SW 1271 (cell line): ENCODE measurements around the gene RYR1.
"Not testable (repeated sequence)": the region's sequence is repeated elsewhere in the genome, so short reads cannot be mapped to it uniquely, and the experiment has no call there.

Experiments used
- DNase-seq, 2 experiments: peaks; one replicate each; lab custom pipeline; 2025; lab: John Stamatoyannopoulos, UW

The RYR1 gene

DNA sequence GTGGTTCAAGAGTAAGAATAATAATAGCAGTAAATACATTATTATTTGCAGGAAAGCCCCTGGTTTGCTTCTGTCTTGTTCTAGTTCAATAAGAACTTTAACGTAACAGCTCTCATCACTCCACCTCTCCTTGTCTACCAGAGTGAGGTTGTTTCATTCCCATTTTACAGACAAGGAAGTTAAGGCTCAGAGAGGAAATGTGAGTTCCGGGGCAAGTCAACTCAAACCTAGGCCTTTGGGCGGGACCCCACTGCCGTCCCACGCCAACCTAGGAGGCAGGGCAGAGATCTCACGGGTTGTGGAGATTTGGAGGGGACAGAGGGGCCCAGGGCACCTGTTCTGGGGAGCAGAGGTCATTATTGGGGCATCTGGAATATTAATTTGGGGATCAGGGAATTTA is 182.8 kb downstream of the RYR1 start:
- no peak for DNase-seq

DNA sequence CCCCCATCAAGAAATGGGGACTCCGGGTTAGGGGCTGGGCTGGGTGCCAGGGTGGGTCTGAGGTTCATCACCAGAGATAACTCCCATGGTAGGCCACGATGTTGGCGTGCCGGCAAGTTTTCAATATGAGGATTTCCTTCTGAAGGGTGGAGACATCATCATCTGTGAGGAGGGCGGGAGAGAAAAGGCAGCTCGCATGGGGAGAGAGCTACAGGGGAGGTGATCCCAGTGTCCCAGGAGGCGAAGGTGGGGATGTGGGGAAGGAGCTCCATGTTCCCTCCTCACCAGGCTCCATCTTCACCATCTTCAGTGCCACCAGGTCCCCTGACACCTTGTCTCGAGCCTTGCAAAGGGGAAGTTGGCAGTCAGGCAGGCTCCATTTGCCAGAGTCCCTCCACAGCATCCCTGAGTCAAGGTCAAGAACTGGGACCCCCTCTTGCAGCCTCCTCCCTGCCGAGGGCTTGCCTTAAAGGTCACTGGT is 183.8 kb downstream of the RYR1 start:
- DNase-seq, result no peak

DNA sequence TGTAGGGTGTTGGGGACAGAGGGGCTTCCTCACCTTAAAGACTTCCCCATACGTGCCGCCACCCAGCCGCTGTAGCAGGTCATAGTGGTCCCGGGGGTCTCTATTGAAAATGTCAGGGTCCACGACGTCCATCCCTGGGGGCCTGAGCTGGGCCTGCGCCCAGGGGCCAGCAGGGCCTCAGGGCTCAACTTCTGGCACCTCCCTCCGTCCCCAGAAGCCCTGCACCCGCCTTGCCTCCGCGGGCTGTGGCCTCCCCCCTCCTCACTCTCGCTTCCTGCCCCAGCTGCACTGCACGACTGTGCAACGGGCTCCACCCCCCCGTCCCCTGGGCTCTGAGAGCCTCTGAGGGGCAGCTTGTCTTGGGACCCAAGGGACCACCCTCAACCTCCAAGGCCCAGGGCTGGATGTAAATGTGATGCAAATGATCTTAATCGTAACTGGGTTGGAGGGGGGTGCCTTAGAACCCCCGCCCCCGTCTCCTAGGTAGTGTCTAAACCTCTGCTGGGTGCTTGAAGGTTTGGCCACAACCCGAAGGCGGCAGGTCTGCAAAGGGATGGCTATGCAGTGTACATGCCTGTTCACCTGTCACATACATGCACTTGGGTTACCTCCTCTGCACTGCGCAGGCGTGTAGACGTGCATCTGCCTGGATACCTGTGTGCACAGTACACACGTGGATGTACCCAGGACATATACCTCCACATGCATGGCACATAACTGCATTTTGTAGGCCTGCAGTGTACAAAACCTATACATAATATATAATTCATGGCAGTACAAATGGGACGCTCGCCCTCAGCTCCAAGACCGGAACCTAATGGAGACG is 184.5 kb downstream of the RYR1 start, which contains the start of gene MAP4K1:
MAP4K1 (minus strand) TSS at position 190 of the 826 bp plus-strand sequence; CDS start at position 132, 58 bp downstream.
- no peak for DNase-seq

DNA sequence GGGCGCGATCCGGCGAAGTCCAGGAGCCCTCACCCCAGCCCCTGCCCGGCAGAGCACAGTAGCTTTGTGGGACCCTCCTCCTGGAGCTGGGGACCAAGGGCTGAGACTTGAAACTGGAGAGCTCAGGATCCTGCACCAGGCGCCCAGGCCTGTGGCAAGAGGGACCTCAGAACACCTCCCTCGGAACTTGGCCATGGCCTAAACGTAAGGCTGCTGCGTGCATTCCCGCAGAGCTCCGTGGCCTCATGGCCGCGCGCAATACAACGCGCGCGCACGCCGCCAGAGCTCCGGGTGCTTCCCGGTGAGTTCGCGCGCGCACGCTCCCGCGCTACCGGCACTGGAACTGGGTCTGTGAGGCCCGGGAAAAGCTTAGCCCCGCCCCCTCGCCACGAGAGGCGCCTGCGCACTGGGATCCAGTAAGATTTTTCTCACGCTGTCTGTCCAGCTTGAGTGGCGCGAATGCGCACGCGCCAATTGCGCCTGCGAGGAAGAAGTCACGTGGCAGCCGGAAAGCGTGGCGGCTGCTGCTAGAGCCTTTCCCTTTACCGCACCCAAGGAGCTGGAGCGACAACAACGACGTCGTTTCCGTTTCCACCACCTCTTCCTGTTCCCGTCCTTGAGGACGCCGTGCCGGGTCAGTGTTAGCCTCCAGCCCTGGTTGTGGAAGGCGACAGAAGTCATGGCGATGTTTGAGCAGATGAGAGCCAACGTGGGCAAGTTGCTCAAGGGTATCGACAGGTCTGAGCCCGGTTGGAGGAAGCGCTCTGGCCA is 185.3 kb downstream of the RYR1 start, which contains the start of gene EIF3K:
EIF3K (plus strand) TSS at position 599 of the 771 bp plus-strand sequence; CDS start at position 680, 81 bp downstream.
- DNase-seq, result peak; percentile 80 to 95

DNA sequence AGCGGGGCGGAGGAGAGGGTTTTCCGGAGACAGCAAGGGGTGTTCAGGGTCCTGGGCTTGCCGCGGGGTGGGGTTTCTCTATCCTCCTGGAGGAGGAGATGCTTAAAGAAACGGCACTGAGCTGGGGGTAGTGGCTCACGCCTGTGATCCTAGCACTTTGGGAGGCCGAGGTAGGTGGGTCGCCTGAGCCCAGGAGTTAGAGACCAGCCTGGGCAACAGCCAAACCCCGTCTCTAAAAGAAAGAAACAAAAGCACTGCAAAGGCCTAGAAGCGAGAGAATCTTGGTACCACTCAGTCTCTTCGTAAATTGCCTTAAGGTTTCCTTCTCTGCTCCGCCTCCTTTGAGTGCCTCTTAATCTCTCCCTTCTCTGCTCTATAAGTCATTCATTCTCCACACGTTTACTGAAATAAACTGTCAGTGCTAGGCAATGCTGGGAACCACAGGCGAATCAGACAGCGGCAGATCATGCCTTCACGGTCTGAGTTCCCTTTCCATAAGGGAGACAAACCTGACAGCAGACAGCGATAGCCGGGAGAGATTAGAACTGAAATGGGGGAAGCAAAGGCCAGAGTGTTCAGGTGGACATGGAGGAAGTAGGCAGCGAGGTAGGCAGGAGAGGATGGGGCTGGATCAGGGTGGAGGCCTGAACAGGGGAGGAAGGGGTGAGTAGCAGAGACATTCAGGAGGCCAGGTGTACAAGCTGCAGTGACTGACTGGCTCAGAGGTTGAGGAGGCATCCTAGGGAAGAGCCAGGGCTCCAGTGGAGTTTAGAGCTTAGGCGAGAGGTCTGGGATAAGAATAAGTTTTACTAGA is 186.1 kb downstream of the RYR1 start:
- no peak for DNase-seq

DNA sequence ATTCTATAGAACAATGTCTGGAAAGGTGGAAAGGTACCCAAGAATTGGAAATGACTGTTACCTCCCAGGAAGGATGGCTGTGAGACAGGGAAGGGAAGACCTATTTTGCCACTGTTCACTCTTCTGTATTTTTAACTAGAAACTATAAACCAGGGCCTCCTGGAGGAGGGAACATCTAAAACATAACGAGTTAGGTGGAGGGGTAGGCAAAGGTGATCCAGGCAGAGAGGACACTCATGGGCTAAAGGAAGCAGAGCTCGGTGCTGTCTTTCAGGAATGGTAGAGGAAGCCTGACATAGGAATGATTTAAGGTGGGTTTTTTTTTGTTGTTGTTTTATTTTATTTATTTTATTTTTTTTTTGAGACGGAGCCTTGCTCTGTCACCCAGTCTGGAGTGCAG is 191.3 kb downstream of the RYR1 start:
- DNase-seq, result no peak

DNA sequence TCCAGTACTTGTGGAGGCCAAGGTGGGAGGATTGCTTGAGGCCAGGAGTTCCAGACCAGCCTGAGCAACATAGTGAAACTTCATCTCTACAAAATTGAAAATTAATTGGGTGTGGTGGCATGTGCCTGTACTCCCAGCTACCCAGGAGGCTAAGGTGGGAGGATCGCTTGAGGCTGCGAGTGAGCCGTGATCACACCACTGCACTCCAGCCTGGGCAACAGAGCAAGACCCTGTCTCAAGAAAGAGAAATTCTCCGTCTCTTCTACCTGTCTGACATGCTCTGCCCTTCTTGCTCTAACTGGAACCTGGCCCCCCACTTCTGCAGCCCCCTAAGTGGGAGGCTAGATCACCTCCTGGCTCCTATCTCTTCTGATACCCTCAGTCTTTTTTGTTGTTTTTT is 192.9 kb downstream of the RYR1 start:
- DNase-seq, result no peak

DNA sequence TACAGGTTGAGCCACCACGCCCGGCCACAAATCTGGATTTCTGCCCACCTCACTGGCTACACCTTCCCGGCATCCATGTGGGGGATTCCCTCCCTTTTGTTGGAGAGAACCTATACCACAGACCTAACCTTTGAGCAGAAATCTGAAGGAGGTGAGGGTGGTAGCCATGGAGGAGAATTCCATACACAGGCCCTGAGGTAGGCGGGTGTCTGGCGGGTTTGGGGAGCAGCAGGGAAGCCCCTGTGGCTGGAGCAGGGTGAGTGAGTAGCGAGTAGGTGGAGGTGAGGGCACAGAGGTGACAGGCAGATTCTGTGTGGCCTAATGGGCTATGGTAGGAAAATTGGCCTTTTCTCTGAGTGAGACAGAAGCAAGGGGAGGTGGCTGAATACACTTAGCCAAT is 196.1 kb downstream of the RYR1 start:
- DNase-seq, result no peak

DNA sequence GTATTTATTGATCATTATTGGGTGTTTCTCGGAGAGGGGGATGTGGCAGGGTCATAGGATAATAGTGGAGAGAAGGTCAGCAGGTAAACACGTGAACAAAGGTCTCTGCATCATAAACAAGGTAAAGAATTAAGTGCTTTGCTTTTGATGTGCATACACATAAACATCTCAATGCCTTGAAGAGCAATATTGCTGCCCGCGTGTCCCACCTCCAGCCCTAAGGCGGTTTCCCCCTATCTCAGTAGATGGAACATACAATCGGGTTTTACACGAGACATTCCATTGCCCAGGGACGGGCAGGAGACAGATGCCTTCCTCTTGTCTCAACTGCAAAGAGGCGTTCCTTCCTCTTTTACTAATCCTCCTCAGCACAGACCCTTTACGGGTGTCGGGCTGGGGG is 197.8 kb downstream of the RYR1 start:
- not testable (repeated sequence) for DNase-seq

DNA sequence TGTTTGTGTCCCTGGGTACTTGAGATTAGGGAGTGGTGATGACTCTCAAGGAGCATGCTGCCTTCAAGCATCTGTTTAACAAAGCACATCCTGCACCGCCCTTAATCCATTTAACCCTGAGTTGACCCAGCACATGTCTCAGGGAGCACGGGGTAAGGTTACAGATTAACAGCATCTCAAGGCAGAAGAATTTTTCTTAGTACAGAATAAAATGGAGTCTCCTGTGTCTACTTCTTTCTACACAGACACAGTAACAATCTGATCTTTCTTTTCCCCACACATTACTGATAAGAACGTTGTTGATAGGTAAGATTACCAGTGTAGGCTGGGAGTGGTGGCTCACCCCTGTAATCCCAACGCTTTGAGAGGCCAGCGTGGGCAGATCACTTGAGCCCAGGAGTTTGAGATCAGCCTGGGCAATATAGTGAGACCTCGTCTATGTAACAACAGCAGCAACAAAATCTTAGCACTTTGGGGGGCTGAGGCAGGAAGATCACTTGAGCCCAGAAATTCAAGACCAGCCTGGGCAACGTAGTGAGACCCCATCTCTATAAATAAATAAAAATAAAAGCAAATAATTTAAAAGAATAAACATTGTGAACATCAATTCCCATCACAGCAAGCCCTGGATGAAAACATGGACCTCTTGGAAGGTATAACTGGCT is 198.5 kb downstream of the RYR1 start:
- DNase-seq, result not testable (repeated sequence)

DNA sequence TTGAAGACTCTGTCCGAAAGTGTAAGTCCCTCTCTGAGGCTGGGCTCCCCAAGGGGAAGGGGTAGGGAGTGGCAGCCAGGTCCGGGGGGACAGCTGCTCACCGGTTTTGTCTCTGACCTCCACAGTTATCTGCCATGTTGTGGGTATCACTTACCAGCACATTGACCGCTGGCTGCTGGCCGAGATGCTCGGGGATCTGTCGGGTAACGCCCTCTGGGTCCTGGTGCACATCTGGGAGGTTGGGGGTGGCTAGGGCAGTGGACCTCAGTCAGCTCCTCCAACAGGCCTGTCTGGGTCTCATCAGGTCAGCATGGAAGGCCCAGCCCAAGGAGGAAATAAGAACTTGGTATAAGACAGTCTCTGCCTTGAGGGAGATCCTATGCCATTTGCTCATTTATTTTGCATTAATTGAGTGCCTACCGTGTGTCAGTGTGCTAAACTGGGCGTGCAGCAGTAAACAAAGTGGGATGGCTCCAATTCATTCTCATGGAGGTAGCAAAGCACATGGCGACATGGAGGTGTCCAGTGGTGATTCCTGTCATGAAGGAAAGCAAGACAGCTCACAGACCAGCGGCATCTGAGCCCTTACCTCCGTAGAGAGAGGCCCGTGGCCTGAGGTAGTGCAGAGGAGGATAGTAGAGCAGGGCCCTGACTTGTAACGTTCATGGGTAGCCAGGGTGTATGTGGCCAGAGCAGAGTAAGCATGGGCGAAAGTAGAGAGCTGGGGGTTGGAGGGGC is 199.2 kb downstream of the RYR1 start:
- DNase-seq, result no peak

DNA sequence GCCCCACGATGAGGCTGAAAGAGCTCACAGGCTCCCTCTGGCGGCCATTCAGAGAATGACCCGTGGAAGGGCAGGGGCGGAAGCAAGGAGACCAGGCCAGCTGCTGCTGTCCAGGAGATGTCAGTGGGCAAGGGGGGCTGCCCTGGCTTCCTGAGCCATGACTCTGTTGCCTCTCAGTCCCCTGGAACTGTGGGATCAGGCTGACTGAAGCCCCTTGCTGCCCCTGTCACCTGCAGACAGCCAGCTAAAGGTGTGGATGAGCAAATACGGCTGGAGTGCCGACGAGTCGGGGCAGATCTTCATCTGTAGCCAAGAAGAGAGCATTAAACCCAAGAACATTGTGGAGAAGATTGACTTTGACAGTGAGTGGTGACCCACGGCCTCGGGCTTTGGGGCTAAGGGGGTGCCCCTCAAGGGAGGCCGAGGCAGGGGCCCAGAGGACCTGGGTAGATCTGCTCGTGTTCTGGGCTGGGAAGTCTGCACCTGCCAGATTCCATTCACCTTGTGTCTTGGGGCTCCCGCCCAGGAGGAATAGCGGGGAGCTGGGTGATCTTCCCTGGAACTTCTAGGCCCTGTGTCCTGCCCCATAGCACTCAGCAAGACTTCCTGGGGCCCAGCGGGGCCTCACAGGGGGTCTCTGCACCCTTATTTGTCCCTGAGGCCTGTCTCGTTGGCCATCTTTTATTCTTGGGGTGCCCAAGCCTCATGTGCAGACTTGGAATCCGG is 201.4 kb downstream of the RYR1 start:
- DNase-seq, result peak in 1 of 2 experiments; percentile 51

DNA sequence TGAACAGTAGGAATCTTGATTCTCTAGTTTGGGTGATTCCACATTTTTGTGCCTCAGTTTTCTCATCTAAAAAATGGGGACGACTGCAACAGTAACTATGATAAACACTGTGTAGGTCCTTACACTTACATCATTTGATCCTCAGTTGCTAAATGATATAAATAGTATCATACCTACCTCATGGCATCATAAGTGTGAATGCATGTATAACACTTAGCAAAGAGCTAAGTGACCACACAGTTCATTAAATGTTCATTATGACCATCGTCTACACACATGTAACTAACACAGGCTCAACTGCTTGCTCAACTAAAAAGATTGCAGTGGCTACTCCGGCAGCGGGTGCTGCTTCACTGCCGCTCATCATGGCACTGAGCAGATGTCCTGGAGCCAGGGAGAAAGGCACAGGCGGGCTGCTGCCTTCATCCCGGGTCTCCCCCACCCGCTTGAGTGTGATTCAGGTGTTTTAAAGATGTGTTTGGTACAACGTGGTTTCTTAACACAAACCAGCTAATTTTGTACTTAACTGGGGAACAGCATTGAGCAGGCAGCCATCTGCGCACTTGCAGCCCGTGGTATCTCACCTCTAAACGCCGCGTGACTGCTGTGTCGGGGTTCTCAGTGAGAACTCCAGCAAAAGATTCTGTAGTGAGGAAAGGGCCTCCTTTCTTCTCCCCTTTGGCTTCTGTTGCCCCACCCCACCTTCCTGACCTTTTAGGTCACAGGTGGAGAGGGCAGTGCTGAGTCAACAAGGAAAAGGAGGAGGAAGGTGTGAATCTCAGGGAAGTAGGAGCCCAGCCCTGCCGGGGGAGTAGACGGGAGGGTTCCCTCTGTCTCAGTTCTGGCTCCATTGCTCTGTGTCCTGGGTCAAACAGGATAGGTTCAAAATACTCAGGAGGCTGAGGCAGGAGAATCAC is 202.2 kb downstream of the RYR1 start:
- no peak for DNase-seq
